Measurements from ENCODE around the gene AHRR. TPM values are rescaled to one million over a fixed set of nuclear protein-coding genes. Genes with fewer than 3 reads are reported as not detected.
"Not testable (repeated sequence)": the region's sequence is repeated elsewhere in the genome, so short reads cannot be mapped to it uniquely, and the experiment has no call there.

Gene AHRR
- total RNA-seq, 1 donor from 2014 or later: 2.6 TPM

DNA sequence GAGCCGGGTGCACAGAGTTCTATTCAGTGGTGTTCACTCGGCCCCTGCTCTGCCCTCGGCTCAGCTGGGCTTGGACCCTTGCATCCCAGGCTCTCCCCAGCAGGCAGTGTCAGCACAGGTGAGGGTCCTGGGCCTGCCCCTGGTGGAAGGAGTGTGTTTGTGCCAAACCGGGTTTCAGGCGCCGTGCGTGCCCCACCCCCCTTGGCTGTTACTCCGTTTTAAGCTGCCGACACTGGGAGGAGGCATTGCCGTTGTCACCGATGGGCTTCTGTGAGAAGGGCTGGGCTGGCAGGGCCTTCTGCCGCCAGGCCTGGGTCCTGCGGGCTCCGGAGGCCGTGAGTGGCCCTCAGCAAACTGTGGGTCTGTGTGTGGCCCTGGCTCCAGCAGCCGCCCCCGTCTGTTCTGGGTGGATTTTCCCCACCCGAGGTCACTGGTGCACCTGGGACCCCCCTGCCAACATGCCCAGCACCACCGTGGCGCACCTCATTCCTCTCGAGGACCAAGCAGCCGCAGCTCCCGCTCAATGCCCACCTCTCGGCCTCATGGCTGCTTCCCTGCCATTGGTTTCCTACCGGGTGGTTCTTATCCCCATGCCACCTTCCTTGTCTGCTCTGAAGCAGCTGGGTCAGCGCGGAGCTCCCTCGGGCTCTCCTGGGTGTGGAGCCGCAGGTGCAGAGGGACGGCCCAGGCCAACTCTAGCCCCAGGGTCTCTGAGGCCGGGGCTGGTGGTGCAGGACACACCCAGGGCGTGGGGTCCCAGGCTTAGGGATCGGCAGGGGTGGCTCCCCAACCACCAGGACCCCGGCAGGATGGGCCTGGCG, 77.2 kb downstream of the AHRR start:
- TF ChIP-seq, protein P1, sequence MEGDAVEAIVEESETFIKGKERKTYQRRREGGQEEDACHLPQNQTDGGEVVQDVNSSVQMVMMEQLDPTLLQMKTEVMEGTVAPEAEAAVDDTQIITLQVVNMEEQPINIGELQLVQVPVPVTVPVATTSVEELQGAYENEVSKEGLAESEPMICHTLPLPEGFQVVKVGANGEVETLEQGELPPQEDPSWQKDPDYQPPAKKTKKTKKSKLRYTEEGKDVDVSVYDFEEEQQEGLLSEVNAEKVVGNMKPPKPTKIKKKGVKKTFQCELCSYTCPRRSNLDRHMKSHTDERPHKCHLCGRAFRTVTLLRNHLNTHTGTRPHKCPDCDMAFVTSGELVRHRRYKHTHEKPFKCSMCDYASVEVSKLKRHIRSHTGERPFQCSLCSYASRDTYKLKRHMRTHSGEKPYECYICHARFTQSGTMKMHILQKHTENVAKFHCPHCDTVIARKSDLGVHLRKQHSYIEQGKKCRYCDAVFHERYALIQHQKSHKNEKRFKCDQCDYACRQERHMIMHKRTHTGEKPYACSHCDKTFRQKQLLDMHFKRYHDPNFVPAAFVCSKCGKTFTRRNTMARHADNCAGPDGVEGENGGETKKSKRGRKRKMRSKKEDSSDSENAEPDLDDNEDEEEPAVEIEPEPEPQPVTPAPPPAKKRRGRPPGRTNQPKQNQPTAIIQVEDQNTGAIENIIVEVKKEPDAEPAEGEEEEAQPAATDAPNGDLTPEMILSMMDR (IDR thresholded peaks at IDR 0.05; ENCODE audit: insufficient read depth, low read length, poor library complexity, severe bottlenecking): no peak
- Histone ChIP-seq H3K36me3 (ENCODE audit: control insufficient read depth, insufficient read depth, low read length) (no peaks in the 10 kb centered on the region), H3K27me3 (ENCODE audit: control insufficient read depth, insufficient read depth, low read length) (peaks cover 2% of the 10 kb centered on the region), H3K4me3 (ENCODE audit: low read depth, low read length) (no peak overlapping the region)
- no peak for DNase-seq (ENCODE audit: low read depth)

DNA sequence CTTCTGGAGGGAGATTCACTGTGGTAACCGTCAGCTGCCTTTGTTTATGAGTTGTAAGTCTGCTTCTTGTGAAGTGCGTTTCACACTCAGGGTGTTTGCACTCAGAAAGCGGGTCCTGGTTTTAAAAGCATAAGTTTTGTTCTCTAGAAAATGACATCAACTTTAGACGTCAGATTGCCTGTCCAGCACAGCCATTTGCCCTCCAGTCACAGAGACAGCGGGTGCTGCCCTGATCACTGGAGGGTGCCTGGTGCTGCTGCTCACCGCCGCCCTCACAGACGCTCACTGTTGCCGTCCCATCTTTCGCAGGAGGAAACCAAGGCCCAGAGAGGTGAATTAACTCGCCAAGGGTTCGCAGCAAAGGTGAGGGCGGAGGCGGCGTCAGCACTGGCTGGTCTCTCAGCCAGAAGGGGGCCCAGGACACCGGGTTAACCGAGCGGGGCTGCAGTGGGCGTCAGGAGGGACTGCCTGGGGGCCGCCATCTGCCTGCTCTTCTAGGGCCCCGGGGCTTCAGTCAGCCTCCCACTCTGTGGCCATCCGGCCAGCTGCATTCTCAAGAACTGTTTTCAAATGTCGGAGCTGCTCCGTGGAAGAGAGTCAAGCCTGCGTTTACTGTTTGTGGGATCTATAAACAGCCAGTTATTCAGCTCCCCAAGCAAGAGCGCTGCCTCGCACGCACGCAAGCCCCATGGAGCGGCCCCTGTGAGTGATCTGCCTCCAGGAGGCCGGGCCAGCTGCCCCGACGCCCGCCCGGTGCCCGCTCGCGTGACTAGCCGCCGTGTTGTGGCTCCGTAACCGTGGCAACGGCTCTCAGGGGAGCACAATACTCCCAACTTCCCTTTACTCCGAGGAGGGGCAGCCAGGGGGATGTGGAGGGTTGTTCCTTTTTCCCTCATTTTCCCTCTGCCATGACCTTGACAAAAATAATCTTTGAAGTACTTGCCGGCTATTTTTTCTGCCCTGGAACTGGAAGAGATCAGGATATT, 78.1 kb downstream of the AHRR start:
- peak; percentile 67 for DNase-seq (ENCODE audit: low read depth)
- Histone ChIP-seq H3K36me3 (ENCODE audit: control insufficient read depth, insufficient read depth, low read length) (no peaks in the 10 kb centered on the region), H3K4me3 (ENCODE audit: low read depth, low read length) (no peak overlapping the region), H3K27me3 (ENCODE audit: control insufficient read depth, insufficient read depth, low read length) (peaks cover 2% of the 10 kb centered on the region)
- TF ChIP-seq, protein P1 (IDR thresholded peaks at IDR 0.05; ENCODE audit: insufficient read depth, low read length, poor library complexity, severe bottlenecking): no peak

DNA sequence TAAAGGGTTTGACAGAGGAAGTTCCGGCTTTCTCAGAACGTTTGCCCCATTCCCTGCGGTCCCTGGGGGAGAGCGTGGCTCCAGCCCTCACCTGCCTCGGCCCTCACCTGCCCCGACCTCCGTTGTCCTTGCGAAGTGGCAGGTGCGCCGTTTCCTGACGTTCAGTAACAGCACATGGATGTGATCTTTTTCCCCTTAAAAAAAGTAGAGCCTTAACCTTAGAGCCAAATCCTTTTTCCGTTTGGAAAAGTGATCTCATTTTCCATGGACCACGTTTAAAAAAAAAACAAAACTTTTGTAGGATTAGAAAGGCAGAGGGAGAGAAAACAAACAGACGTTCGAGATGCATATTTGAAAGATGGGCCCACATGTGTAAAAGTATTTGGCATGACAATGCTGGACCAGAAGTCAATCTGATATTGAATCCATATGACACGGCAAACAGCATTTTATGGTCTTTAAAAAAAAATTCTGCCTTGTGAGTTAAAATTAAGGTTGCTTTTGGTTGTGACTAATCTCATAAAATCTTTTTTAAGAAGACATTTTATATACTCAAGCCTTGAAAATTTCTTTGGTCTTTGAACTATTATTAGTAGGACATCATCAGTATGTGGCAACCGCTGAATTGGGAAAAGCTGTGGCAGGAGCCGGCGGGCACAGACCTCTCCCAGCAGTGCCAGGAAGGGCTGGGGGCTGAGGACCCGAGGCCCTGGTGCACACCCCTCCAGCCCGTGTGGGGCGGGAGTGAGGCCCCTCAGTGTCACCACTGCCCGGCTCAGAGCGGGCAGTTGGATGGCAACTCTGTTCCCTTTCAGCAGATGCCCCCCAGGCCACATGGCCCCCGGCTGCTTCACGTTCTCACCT, 79.0 kb downstream of the AHRR start:
- Histone ChIP-seq H3K4me3 (ENCODE audit: low read depth, low read length) (no peak overlapping the region), H3K27me3 (ENCODE audit: control insufficient read depth, insufficient read depth, low read length) (peaks cover 2% of the 10 kb centered on the region), H3K36me3 (ENCODE audit: control insufficient read depth, insufficient read depth, low read length) (no peaks in the 10 kb centered on the region)
- TF ChIP-seq, protein P1 (IDR thresholded peaks at IDR 0.05; ENCODE audit: insufficient read depth, low read length, poor library complexity, severe bottlenecking): no peak
- DNase-seq (ENCODE audit: low read depth): no peak

DNA sequence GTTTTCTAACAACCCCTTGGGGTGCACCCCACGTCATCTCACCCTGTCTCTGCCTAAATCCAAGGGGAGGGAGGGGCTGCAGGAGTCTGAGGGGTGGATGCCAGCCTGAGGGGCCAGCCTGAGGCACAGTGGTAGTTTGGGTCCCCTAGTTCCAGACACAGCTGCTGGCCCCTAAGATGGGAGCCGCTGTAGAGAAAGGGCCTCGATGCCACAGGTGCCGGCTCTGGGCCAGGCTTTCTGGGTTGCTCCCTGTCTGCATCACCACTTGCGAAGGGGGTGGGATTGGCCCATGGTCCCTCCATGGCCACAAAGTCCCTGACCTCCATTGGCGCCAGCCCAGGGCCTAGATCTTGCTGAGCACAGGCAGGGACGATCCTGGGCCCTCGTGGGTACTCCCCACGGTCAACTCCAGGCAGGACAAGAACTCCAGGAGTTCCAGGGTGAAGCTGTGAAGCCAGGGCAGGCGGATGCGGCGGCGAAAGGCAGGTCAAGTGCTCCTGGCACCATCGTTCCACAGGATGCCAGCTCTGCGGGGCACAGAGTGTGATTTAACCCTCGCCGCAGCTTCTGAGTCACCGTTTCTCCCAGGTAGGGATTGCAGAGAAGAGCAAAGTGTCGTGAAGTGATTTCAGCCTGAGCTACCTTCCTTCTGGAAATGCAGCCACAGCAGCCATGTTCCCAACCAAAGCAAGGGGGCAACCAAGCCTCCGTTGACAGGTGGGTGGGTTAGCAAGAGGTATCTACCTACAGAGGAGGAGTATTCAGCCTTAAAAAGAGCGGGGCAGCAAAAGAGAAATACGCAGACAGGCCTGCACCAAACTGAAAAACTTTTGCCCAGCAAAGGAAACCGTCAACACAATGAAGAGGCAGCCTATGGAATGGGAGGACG, 79.9 kb downstream of the AHRR start:
- DNase-seq (ENCODE audit: low read depth): no peak
- no peaks in the 10 kb centered on the region for H3K36me3 ChIP-seq (ENCODE audit: control insufficient read depth, insufficient read depth, low read length)
- H3K27me3 ChIP-seq (ENCODE audit: control insufficient read depth, insufficient read depth, low read length): peaks cover 2% of the 10 kb centered on the region
- no peak overlapping the region for H3K4me3 ChIP-seq (ENCODE audit: low read depth, low read length)
- TF ChIP-seq, protein P1 (IDR thresholded peaks at IDR 0.05; ENCODE audit: insufficient read depth, low read length, poor library complexity, severe bottlenecking): no peak

DNA sequence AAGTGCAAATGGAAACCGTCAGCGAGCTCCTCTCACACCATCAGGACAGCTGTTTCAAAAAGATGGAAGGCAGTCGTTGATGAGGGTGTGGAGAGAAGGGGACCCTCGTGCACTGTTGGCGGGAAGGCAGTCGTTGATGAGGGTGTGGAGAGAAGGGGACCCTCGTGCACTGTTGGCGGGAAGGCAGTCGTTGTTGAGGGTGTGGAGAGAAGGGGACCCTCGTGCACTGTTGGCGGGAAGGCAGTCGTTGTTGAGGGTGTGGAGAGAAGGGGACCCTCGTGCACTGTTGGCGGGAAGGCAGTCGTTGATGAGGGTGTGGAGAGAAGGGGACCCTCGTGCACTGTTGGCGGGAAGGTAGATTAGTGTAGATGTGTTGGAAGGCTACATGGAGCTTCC, 80.7 kb downstream of the AHRR start:
- not testable (repeated sequence) for DNase-seq (ENCODE audit: low read depth); H3K27me3 ChIP-seq (ENCODE audit: control insufficient read depth, insufficient read depth, low read length); H3K4me3 ChIP-seq (ENCODE audit: low read depth, low read length); H3K36me3 ChIP-seq (ENCODE audit: control insufficient read depth, insufficient read depth, low read length)
